Heart left ventricle (tissue), 16 donors: ENCODE measurements around the gene IFT122. TPM values are rescaled to one million over a fixed set of nuclear protein-coding genes. Genes with fewer than 3 reads are reported as not detected.

Experiments
- ATAC-seq, 4 donors: fragments of 200-7000 bp; cut with Tn5 transposase; one replicate each; pipeline ENCODE4 v1.9.1; 2020 to 2022; ENCODE audit warnings: moderate library complexity in 4 of 4, mild to moderate bottlenecking in 3 of 4, moderate number of reproducible peaks in 1 of 4
- DNase-seq, 5 donors: peaks; one replicate each; pipeline ENCODE4 v3.0.0-alpha.2; 2020
- H3K27ac ChIP-seq, 12 donors: fragments of 200-600 bp; sonication (generic) in 4 of 12; one replicate each; pipeline versions ENCODE4 v1.5.0 to v1.8.0; 2016 to 2022; ENCODE audit warnings: mild to moderate bottlenecking in 2 of 12
- H3K27me3 ChIP-seq, 9 donors: fragments of 200-600 bp; sonication (generic) in 2 of 9; one replicate each; pipeline versions ENCODE4 v1.5.1 to v1.8.0; 2016 to 2022; ENCODE audit warnings: mild to moderate bottlenecking in 3 of 9
- H3K36me3 ChIP-seq, 9 donors: fragments of 200-600 bp; sonication (generic) in 2 of 9; one replicate each; pipeline versions ENCODE4 v1.5.0 to v1.8.0; 2018 to 2022; ENCODE audit warnings: mild to moderate bottlenecking in 2 of 9
- H3K4me1 ChIP-seq, 12 donors: fragments of 200-600 bp; sonication (generic) in 4 of 12; one replicate each; pipeline versions ENCODE4 v1.5.0 to v1.8.0; 2016 to 2022; ENCODE audit warnings: mild to moderate bottlenecking in 3 of 12
- H3K4me3 ChIP-seq, 12 donors: fragments of 200-600 bp; sonication (generic) in 4 of 12; one replicate each; pipeline versions ENCODE4 v1.5.0 to v1.8.0; 2017 to 2022; ENCODE audit warnings: mild to moderate bottlenecking in 9 of 12, moderate library complexity in 4 of 12
- H3K9me3 ChIP-seq, 12 donors: fragments of 200-600 bp; sonication (generic) in 4 of 12; one replicate each; pipeline versions ENCODE4 v1.5.0 to v1.8.0; 2016 to 2022; ENCODE audit warnings: mild to moderate bottlenecking in 1 of 12
- POLR2A ChIP-seq, 2 donors: fragments of 450-650 bp; IDR thresholded peaks; one replicate each; pipeline ENCODE4 v1.6.1; 2017; ENCODE audit warnings: antibody characterized with exemption in 2 of 2, mild to moderate bottlenecking in 2 of 2, moderate library complexity in 2 of 2
- WGBS, 4 donors: extraction: QIAGEN DNeasy Blood & Tissue Kit in 2 of 4; methylation state at CpG; one replicate each; pipeline versions ENCODE4 v1.1.5 to v1.1.7; 2013 to 2018; 5-methylcytosine and 5-hydroxymethylcytosine counted together
- intact Hi-C, 10 donors: fragments of 100-400 bp; cut with DNase I; formaldehyde crosslinking; loops; one replicate each; pipeline versions ENCODE4 v1.11.1 to v1.14.2; 2022
- polyA plus RNA-seq, 2 donors: library from polyadenylated mRNA; stranded (reverse); fragments of 200-250 nt; gene quantifications; one replicate each; pipeline ENCODE4 v1.2.3, GENCODE V29; 2013
- total RNA-seq, 9 donors: library from RNA; depleted of rRNA in 2 of 9; stranded (reverse); fragments of >200 nt in 2 of 9; fragmentation: NEBNext Ultra II Directional in 3 of 9; extraction: Animal tissue kit (Norgen Biotek cat#: 25700) in 3 of 9; gene quantifications; one replicate each; pipeline versions ENCODE4 v1.1.0 to v1.2.4, GENCODE V29; 2016 to 2023
- TF ChIP-seq, protein P1 (sequence below), 12 donors: fragments of 200-600 bp; sonication (generic) in 4 of 12; IDR thresholded peaks; one replicate each; pipeline versions ENCODE4 v1.5.0 to v1.8.0; 2018 to 2022; ENCODE audit warnings: antibody characterized with exemption in 12 of 12, mild to moderate bottlenecking in 5 of 12
- donor health status: ischemic (EF 13 %, LVEDD 7.1; RV severe dilation, severe dysfunction).
- donor health status: healthy with polysubstance abuse.
- donor health status: DM: no; HTN: yes; CAD: no.
- donor health status: DM: no; HTN: no; CAD: no.
- donor health status: ischemic (EF 25% LVEDD 6.9; RV normal size, moderate dysfunction).
- donor health status: ischemic (EF 25% LVEDD 5.7; RV mildly dilated, moderate dysfunction).
- donor health status: healthy.
- donor health status: DM: yes; HTN: yes; CAD: no.
- donor health status: ischemic (EF 35%, LVEDD 5.7; RV mildly dilated, moderate dysfunction).
- donor health status: nonischemic (EF 11% LVEDD 7.7; RV severe dilation, severe dysfunction).
- donor health status: DM: yes; HTN: yes; CAD: no.
- donor health status: PGD.
- donor health status: ischemic (EF 29% LVEDD 5.4; RV normal size, mild dysfunction).
- donor health status: nonischemic (EF 23%, LVEDD 6.1; RV moderate dilation, normal function).

The IFT122 gene
- total and polyA plus RNA-seq, 11 donors = 7.2 to 34.2 (median 16.6) TPM

GRCh38 chr3:129558081-129558771, 118.2 kb downstream of the IFT122 start:
- Histone ChIP-seq H3K27ac (peak overlapping the region in 9 of 12 donors; percentile 1 to 47 (median 21)), H3K4me3 (no peak overlapping the region), H3K9me3 (no peaks in the 10 kb centered on the region), H3K27me3 (no peaks in the 10 kb centered on the region), H3K36me3 (peaks cover 0 to 87% (median 61%) of the 10 kb centered on the region in 9 donors), H3K4me1 (peaks cover 12 to 98% (median 77%) of the 10 kb centered on the region in 12 donors)
- TF ChIP-seq, protein P1, sequence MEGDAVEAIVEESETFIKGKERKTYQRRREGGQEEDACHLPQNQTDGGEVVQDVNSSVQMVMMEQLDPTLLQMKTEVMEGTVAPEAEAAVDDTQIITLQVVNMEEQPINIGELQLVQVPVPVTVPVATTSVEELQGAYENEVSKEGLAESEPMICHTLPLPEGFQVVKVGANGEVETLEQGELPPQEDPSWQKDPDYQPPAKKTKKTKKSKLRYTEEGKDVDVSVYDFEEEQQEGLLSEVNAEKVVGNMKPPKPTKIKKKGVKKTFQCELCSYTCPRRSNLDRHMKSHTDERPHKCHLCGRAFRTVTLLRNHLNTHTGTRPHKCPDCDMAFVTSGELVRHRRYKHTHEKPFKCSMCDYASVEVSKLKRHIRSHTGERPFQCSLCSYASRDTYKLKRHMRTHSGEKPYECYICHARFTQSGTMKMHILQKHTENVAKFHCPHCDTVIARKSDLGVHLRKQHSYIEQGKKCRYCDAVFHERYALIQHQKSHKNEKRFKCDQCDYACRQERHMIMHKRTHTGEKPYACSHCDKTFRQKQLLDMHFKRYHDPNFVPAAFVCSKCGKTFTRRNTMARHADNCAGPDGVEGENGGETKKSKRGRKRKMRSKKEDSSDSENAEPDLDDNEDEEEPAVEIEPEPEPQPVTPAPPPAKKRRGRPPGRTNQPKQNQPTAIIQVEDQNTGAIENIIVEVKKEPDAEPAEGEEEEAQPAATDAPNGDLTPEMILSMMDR (IDR thresholded peaks at IDR 0.05) = no peak
- no peak for TF ChIP-seq POLR2A (IDR thresholded peaks at IDR 0.05)
- DNase-seq = peak in 1 of 5 donors; percentile 35
- ATAC-seq = no peak
- intact Hi-C loops = loop anchor here in 2 of 10 donors (10.0 kb wide), 1 partner anchor 53 kb away; no protein-coding TSS in a partner anchor
- 85 to 90% (median 85%) methylated on average over 15 of the region's 15 CpGs for WGBS, 4 donors

GRCh38 chr3:129558772-129559564, 118.9 kb downstream of the IFT122 start:
- H3K27ac ChIP-seq = peak overlapping the region in 6 of 12 donors; percentile 10 to 80 (median 43)
- no peaks in the 10 kb centered on the region for H3K27me3 ChIP-seq
- TF ChIP-seq POLR2A (IDR thresholded peaks at IDR 0.05) = no peak
- TF ChIP-seq, protein P1 (IDR thresholded peaks at IDR 0.05) = no peak
- ATAC-seq (no peak), DNase-seq (no peak)
- intact Hi-C loops = loop anchor here in 2 of 10 donors (10.0 kb wide), 1 partner anchor 54 kb away; no protein-coding TSS in a partner anchor
- H3K4me1 ChIP-seq = peaks cover 17 to 98% (median 76%) of the 10 kb centered on the region in 12 donors
- WGBS, 4 donors = 82 to 91% (median 83%) methylated on average over 8 to 11 of the region's 11 CpGs
- no peaks in the 10 kb centered on the region for H3K9me3 ChIP-seq
- H3K4me3 ChIP-seq = no peak overlapping the region
- H3K36me3 ChIP-seq = peaks cover 0 to 94% (median 65%) of the 10 kb centered on the region in 9 donors

GRCh38 chr3:129559565-129560079, 119.6 kb downstream of the IFT122 start:
- Histone ChIP-seq H3K4me1 (peaks cover 16 to 98% (median 76%) of the 10 kb centered on the region in 12 donors), H3K4me3 (no peak overlapping the region), H3K36me3 (peaks cover 0 to 98% (median 65%) of the 10 kb centered on the region in 9 donors), H3K27me3 (no peaks in the 10 kb centered on the region), H3K27ac (peak overlapping the region in 8 of 12 donors; percentile 76 to 90 (median 79)), H3K9me3 (no peaks in the 10 kb centered on the region)
- TF ChIP-seq, protein P1 (IDR thresholded peaks at IDR 0.05) = no peak
- no peak for TF ChIP-seq POLR2A (IDR thresholded peaks at IDR 0.05)
- ATAC-seq (no peak), DNase-seq (peak in 1 of 5 donors; percentile 55)
- intact Hi-C loops = loop anchor here in 9 of 10 donors (5.0 to 10.0 kb wide), 6 partner anchors 38 to 67 kb away; partner anchors contain the start of gene PLXND1 (in 1 of the 9)
- 78 to 89% (median 82%) methylated on average over 17 to 20 of the region's 20 CpGs for WGBS, 4 donors
